ENCODE measurements around the gene NDUFS8.

The NDUFS8 gene

GRCh38 chr11:68016161-68016903, 14.1 kb upstream of the NDUFS8 start:
- DNase-seq (ENCODE audit: low spot score), result no peak

DNA sequence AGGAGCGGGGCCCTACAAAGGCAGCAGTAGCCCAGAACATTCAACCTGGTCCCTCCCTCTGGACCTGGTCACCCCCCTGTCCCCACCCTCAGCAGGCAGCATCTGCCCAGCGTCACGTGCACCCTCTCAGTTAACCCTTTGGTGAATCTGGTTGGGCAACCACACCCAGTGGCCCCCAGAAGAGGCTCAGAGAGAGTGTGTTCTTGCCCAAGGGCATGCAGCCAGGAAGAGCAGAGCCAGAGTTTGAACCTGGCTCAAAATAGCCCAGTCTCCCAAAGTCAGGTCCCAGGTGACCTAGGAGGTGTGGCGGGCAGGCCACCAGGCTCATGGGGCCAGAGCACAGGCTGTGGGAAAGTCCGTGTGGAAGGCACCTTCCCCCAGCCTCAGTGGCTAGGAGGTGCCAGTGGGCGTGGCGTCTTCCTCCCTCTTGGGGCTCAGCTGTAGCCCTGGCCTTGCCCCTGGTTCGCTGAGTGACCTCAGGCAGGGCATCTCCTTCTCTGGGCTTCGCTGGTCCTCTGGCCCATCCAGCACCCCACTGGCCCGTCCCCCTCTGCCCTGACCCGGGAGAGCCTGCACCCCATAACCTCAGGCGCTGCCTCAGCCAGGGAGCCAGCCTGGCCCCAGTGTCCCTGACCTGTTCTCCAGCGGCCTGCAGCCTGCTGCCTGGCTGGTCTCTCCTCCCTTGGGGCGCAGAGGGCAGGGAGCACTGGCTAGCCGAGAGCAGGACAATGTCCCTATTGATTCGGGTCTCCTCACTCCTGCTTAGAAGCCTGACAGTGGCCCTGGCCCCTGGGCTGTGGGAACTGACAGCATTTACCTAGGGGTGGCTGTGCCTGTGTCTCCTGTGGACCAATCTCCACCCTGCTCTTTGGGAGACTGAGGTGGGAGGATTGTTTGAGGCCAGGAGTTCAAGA, 13.3 kb upstream of the NDUFS8 start:
- no peak for DNase-seq (ENCODE audit: low spot score)

DNA sequence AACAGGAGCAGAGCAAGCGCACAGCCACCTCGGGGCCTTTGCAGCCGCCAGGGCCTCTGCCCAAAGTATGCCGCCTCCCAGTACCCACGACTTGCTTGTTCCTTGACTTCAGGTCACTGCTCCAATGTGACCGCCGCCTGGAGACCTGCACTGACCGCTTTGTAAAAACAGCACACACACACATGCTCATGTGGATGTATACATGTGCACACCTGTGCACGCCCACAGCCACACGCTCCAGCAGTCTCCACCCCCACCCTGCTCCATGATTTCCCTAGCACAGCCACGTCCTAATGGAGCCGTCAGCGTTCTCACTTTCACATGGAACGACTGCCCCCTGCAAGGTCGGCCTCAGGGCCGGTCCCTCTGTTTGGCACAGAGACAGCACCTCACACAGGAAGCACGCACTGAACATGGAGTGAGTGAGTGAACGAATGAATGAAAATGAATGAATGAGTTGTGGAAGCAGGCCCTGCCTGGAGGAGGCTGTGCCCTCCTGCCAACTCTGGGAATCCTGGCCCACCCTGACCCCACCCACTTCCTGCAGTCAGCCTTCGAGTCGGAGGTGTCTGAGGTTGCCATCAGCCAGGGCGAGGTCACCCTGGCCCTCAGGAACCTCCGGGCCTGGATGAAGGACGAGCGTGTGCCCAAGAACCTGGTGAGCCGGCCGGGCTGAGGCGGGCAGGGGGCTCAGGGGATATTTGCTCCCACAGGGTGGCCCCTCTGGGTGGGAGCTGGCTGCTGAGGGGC, 12.3 kb upstream of the NDUFS8 start:
- no peak for DNase-seq (ENCODE audit: low spot score)

DNA sequence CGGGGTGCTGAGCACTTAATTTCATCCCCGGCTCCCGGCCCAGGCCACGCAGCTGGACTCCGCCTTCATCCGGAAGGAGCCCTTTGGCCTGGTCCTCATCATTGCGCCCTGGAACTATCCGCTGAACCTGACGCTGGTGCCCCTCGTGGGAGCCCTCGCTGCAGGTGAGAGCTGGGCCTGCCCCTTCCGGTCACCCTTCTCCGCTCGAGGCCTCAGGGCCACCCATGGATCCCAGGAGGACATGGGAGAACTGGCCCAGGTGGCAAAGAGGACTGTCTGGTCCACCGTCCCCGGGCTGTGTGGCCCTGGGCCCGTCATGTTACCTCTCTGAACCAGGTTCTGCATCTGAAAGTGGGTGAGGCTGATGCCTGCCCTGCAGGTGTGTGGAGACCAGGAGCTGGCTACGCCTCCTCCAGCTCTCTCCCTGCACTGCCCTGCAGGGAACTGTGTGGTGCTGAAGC, 11.7 kb upstream of the NDUFS8 start:
- DNase-seq (ENCODE audit: low spot score), result no peak

DNA sequence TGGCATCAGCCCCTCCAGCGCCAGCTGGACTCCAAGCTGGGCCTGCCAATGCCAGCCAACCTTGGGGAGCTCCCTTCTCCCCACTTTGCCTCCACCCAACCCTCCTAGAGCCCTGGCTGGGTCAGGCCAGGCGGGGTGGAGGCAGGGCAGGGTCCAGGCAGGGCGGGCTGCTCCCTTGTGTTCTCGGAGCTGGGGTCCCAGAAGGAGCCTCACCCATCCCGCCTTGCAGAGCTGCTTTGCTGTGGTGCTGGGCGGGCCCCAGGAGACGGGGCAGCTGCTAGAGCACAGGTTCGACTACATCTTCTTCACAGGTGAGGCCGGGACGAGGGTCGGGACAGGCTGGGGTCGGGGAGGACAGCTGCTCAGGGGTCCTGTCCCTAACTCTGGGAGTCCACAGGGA, 11.0 kb upstream of the NDUFS8 start:
- no peak for DNase-seq (ENCODE audit: low spot score)

DNA sequence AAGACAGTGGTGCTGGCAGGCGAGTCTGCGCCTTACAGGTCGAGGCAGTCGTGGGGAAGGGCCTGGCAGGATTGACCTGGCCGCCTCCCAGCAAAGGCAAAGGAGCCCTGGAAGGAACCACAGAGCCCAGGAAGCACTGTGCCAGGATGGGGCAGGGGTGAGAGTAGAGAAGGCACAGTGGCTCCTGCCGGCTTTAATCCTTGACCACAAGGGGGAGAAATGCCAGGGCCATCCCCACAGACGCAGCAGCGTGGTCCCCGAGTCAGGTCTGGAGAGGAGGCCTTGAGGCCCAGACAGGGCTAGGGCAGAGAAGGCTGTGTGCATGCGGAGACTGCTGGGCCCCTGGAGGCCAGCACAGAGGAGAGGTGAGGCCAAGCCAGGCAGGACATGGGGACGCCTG, 9.9 kb upstream of the NDUFS8 start:
- no peak for DNase-seq (ENCODE audit: low spot score)

DNA sequence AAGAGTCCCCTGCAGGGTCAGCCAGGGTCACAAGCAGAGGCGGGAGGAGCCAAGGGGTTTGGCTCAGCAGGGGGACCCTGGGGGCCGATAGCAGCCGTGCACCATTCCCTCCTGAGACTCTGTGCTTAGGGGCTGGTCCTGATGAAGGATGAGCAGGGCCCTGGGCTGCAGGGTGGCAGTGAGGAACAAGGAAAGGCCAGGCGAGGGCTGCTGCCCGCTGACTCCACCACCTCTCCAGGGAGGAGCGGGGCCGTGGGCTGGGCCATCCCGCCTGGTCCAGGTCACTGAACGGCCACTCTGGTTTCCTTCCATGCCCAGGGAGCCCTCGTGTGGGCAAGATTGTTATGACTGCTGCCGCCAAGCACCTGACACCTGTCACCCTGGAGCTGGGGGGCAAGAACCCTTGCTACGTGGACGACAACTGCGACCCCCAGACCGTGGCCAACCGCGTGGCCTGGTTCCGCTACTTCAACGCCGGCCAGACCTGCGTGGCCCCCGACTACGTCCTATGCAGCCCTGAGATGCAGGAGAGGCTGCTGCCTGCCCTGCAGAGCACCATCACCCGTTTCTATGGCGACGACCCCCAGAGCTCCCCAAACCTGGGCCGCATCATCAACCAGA, 9.2 kb upstream of the NDUFS8 start:
- DNase-seq (ENCODE audit: low spot score), result peak; percentile 66

DNA sequence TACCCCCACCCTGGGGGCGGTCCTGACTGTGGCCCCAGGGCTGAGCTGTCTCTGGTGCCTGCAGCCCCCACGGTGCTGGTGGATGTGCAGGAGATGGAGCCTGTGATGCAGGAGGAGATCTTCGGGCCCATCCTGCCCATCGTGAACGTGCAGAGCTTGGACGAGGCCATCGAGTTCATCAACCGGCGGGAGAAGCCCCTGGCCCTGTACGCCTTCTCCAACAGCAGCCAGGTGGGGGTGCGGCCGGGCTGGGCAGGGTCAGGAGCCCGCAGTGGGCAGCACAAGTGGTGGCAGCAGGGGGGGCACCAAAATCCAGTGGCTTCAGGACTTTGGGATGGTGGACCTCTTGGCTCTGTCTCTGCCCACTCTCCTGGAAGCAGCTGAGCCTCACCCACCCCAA, 8.0 kb upstream of the NDUFS8 start:
- DNase-seq (ENCODE audit: low spot score), result no peak

DNA sequence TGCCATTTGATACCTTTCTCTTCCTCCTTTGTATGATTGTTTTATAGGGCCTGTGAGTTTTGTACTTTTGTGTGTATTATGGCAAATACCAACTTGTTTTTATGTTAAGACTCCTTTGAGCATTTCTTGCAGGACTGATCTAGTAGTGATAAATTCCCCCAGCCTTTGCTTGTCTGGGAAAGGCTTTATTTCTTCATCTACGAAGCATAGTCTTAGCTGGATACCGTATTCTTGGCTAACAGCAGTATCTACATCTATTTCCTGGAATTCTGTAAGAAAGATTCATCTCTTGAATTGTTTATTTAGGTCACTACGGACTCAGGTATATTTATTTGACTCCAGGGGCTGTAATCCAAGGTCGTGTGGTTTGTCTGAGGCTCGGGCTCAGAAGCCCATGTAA, 6.0 kb upstream of the NDUFS8 start:
- no peak for DNase-seq (ENCODE audit: low spot score)

DNA sequence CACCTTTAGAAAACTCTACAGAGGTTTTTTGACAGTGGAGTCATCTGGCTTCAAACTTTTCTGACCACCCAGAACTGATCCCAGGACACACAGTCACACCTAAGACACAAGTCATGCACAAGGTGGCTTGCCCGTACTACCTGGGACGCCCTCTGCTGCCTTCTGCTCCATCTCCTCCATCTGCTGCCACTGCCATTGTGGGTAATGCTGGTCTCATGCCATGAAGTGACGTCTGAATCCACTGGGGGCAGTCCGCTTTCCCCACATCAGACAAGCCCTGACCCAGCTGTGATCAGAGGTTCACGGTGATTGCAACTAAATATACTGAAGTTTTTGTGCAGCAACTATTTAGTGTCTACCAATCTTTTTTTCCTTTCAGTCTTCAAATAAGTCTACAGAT, 5.4 kb upstream of the NDUFS8 start:
- no peak for DNase-seq (ENCODE audit: low spot score)

GRCh38 chr11:68026391-68027105, 3.9 kb upstream of the NDUFS8 start:
- DNase-seq (ENCODE audit: low spot score), result no peak

DNA sequence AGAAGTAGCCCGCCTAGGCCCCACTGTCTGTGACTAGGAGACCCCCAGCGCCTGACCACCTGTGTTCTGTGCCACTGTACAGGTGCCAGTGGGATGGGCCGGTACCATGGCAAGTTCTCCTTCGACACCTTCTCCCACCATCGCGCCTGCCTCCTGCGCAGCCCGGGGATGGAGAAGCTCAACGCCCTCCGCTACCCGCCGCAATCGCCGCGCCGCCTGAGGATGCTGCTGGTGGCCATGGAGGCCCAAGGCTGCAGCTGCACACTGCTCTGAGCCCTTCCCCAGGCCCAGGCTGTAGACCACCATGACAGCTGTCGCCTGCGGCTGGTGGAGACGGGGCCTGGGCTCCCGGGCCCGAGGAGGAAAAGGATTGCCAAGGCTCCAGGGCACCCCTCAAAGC, 2.8 kb upstream of the NDUFS8 start:
- no peak for DNase-seq (ENCODE audit: low spot score)

DNA sequence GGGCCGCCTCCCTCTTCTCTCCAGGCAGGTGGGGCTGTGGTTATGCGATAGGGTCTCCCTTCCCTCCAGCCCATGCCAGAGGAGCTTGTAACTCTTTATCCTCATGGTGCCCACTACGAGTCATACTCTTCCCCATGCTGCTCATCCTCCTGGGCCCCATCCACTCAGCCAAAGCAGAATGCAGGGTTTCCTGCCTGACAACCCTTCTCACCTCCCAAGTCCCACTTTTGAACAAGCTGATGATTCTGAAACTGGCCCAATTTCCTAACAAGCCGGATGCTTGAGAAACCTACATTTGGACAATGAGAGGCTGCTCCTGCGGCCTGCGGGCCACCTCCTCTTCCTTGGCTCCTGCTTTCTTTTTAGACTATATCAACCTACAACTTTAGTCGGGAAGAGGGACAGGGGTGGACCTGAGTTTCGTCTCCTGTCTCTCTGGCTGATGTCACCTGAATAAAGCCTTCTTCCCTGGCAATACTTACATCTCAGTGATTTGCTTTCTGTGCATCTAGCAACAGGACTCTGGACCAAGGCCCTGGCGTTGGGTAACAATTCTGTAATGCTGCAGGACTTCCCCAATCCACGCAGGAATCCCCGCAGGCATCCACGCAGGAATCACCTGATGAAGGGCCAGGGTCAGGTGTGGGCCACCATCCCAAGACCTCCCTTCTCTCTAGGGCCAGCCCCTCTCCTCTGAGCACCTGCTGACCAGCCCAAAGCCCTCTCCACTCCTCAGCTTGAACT, 1.5 kb upstream of the NDUFS8 start:
- DNase-seq (ENCODE audit: low spot score), result peak; percentile 82

DNA sequence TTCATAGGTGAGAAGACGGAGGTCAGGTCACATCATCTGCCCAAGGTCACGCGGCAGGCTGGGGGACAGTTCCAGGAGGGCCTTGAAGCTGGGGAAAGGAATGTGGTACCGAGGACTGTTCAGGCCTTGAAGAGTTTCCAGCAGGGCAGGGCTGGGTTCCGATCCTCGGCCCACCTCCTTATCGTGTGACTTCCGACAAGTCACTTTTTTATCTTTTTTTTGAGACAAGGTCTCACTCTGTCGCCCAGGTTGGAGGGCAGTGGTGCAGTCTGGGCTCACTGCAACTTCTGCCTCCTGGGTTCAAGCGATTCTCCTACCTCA, 623 bp downstream of the NDUFS8 start:
- DNase-seq (ENCODE audit: low spot score), result no peak

DNA sequence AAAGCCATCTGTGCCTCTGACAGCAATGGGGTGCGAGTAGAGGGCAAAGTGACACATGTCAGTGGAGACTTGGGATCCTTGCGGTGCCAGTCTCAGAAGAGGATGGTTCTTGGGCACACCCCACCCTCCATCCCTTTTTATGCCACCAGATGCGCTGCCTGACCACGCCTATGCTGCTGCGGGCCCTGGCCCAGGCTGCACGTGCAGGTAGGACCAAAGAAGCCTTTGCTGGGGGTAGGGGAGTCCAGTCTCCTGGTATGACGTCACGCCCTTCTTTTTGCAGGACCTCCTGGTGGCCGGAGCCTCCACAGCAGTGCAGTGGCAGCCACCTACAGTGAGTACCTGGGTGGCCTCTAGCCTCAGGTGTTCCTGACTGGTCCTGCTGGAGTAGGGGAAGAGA, 1.5 kb downstream of the NDUFS8 start:
- DNase-seq (ENCODE audit: low spot score), result no peak

DNA sequence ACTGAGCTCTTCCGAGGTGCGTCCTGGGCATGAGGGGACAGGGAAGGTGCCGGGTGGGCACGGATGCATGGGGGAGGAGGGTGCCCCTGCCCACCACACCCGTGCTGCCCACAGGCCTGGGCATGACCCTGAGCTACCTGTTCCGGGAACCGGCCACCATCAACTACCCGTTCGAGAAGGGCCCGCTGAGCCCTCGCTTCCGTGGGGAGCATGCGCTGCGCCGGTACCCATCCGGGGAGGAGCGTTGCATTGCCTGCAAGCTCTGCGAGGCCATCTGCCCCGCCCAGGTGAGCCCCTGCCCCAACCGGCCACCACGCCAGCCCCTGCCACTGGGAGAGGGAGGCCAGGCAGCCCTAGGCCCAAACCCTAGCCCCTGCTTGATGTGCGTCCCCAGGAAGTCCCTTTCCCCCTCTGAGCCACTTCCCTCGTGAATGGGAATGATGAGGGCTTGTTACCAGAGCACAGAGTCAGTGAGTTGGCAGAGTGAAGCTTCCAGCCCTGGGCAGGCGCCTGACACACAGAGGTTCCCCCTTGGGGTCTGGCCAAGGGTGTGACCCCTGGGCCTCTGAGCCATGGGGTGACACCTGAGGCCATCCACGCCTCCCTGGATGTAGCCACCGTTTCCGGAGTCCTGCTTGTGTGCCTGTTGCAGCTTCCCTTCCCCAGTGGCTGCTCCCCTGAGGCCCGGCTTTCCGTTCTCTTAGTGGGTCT, 2.7 kb downstream of the NDUFS8 start:
- DNase-seq (ENCODE audit: low spot score), result no peak

DNA sequence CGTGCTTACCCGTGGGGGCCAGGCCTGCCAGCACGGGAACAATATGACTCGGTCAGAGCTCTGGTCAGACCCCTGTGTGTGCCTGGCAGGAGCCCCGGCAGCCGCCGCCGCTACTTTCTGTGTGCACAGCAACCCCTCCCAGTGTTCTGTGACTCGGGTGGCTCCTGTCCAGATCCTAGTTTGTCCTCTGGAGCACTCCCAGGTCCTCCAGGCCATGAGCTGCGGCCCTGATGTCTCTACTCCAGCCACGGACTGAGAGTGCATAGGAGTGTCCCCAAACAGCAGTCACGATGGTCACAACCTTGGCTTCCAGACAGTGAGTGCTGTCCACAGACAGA, 3.2 kb downstream of the NDUFS8 start:
- no peak for DNase-seq (ENCODE audit: low spot score)

- DNase-seq (ENCODE audit: low spot score), result no peak
Measured at GRCh38 chr11:68035266-68035876, 4.9 kb downstream of the NDUFS8 start.

DNA sequence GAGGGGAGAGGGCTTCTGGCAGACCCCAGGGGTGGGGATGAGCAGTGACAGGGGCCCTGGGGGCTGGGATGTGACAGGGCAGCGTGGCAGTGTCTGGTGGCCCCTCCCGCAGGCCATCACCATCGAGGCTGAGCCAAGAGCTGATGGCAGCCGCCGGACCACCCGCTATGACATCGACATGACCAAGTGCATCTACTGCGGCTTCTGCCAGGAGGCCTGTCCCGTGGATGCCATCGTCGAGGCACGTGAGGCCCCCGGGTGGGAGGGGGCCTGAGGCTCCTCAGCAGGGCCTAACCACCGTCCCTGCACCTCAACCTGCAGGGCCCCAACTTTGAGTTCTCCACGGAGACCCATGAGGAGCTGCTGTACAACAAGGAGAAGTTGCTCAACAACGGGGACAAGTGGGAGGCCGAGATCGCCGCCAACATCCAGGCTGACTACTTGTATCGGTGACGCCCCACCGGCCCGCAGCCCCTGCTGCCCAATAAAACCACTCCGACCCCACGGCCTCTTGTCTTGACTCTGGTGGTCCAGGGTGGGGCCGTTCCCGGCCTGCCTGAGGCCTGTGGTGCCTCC, 5.7 kb downstream of the NDUFS8 start:
- DNase-seq (ENCODE audit: low spot score), result no peak
